H9 (cell line): Measurements from ENCODE around the gene SLBP. TPM values are rescaled to one million over a fixed set of nuclear protein-coding genes. Genes with fewer than 3 reads are reported as not detected.

Experiments
- DNase-seq: peaks from one replicate; pipeline ENCODE4 v3.0.0-alpha.2; 2017
- H2AFZ ChIP-seq: one replicate; pipeline ENCODE4 v1.6.1; 2013; ENCODE audit warnings: mild to moderate bottlenecking, low read length, control low read depth, moderate library complexity
- H2AK5ac ChIP-seq: 2 replicates; pipeline ENCODE4 v1.6.1; 2013; ENCODE audit warnings: low read length, control low read depth, mixed read lengths; ENCODE audit not compliant: insufficient read length
- H2BK120ac ChIP-seq: one replicate; pipeline ENCODE4 v1.6.1; 2013; ENCODE audit warnings: low read depth, mild to moderate bottlenecking, low read length, control low read depth, inconsistent platforms; ENCODE audit not compliant: poor library complexity, severe bottlenecking
- H2BK12ac ChIP-seq: 2 replicates; pipeline ENCODE4 v1.6.1; 2013; ENCODE audit warnings: low read length, control low read depth, mixed read lengths, low read depth; ENCODE audit not compliant: insufficient read length
- H2BK15ac ChIP-seq: 2 replicates; pipeline ENCODE4 v1.6.1; 2013; ENCODE audit warnings: low read depth, low read length, control low read depth
- H2BK20ac ChIP-seq: one replicate; pipeline ENCODE4 v1.6.1; 2013; ENCODE audit warnings: low read depth, mild to moderate bottlenecking, low read length, control low read depth, inconsistent platforms; ENCODE audit not compliant: poor library complexity, severe bottlenecking
- H2BK5ac ChIP-seq: 2 replicates; pipeline ENCODE4 v1.6.1; 2013; ENCODE audit warnings: low read length, control low read depth, mixed read lengths; ENCODE audit not compliant: insufficient read length
- H3K14ac ChIP-seq: 2 replicates; pipeline ENCODE4 v1.6.1; 2013; ENCODE audit warnings: low read length, control low read depth; ENCODE audit not compliant: insufficient read depth
- H3K18ac ChIP-seq: 2 replicates; pipeline ENCODE4 v1.6.1; 2013; ENCODE audit warnings: low read depth, mild to moderate bottlenecking, mixed read lengths, low read length, control low read depth; ENCODE audit not compliant: insufficient read length
- H3K23ac ChIP-seq: 2 replicates; pipeline ENCODE4 v1.6.1; 2013; ENCODE audit warnings: low read length, control low read depth, mixed read lengths, low read depth; ENCODE audit not compliant: insufficient read length
- H3K23me2 ChIP-seq: 2 replicates; pipeline ENCODE4 v1.6.1; 2013; ENCODE audit warnings: low read depth, mild to moderate bottlenecking, mixed read lengths, low read length, control low read depth; ENCODE audit not compliant: insufficient read length, poor library complexity, severe bottlenecking
- H3K27ac ChIP-seq: 2 replicates; pipeline ENCODE4 v1.5.1; 2013; ENCODE audit warnings: low read length, control low read depth, mixed read lengths, low read depth; ENCODE audit not compliant: insufficient read length
- H3K27me3 ChIP-seq: 2 replicates; pipeline ENCODE4 v1.6.1; 2013; ENCODE audit warnings: low read length, control low read depth, inconsistent platforms; ENCODE audit not compliant: insufficient read depth
- H3K4ac ChIP-seq: 2 replicates; pipeline ENCODE4 v1.6.1; 2013; ENCODE audit warnings: low read depth, mild to moderate bottlenecking, control low read depth, inconsistent platforms, low read length, moderate library complexity
- H3K4me1 ChIP-seq: 2 replicates; pipeline ENCODE4 v1.6.1; 2013; ENCODE audit warnings: low read length, control low read depth, inconsistent platforms; ENCODE audit not compliant: insufficient read depth
- H3K4me2 ChIP-seq: 2 replicates; pipeline ENCODE4 v1.6.1; 2013; ENCODE audit warnings: low read length, control low read depth, mixed read lengths; ENCODE audit not compliant: insufficient read length, insufficient read depth
- H3K56ac ChIP-seq: 2 replicates; pipeline ENCODE4 v1.6.1; 2013; ENCODE audit warnings: low read depth, mild to moderate bottlenecking, mixed read lengths, low read length, control low read depth; ENCODE audit not compliant: insufficient read length
- H3K79me1 ChIP-seq: 2 replicates; pipeline ENCODE4 v1.6.1; 2013; ENCODE audit warnings: low read depth, mild to moderate bottlenecking, moderate library complexity, low read length, control low read depth, inconsistent platforms; ENCODE audit not compliant: insufficient read depth, poor library complexity, severe bottlenecking
- H3K79me2 ChIP-seq: 2 replicates; pipeline ENCODE4 v1.6.1; 2013; ENCODE audit warnings: low read length, control low read depth, inconsistent platforms; ENCODE audit not compliant: insufficient read depth
- H3K9ac ChIP-seq: 2 replicates; pipeline ENCODE4 v1.6.1; 2013; ENCODE audit warnings: low read length, control low read depth, mixed read lengths; ENCODE audit not compliant: insufficient read length; ENCODE audit errors: extremely low read depth
- H3K9me3 ChIP-seq: one replicate; pipeline ENCODE4 v1.6.1; 2013; ENCODE audit warnings: low read depth, low read length, inconsistent platforms; ENCODE audit not compliant: control insufficient read depth
- H3T11ph ChIP-seq: one replicate; pipeline ENCODE4 v1.6.1; 2013; ENCODE audit warnings: mild to moderate bottlenecking, low read length, control low read depth, inconsistent platforms
- H4K20me1 ChIP-seq: one replicate; pipeline ENCODE4 v1.6.1; 2013; ENCODE audit not compliant: control insufficient read depth, insufficient read length, insufficient read depth
- H4K5ac ChIP-seq: 2 replicates; pipeline ENCODE4 v1.6.1; 2013; ENCODE audit warnings: low read depth, mild to moderate bottlenecking, mixed read lengths, low read length, control low read depth; ENCODE audit not compliant: insufficient read length
- H4K8ac ChIP-seq: replicated peaks from 2 replicates; pipeline ENCODE4 v1.6.1; 2013; ENCODE audit warnings: low read length, control low read depth, mixed read lengths, low read depth; ENCODE audit not compliant: insufficient read length
- H4K91ac ChIP-seq: 2 replicates; pipeline ENCODE4 v1.6.1; 2013; ENCODE audit warnings: low read depth, mild to moderate bottlenecking, moderate library complexity, mixed read lengths, low read length, control low read depth; ENCODE audit not compliant: insufficient read length
- H3K27ac Mint-ChIP-seq, 3 experiments: 2 replicates in 2 of 3; 3 replicates in 1 of 3; pipeline ENCODE4 v1.8.0; 2020 to 2021; ENCODE audit warnings: mixed read lengths in 3 of 3, mild to moderate bottlenecking in 1 of 3, moderate library complexity in 1 of 3
- H3K27me3 Mint-ChIP-seq: 2 replicates; pipeline ENCODE4 v1.8.0; 2021; ENCODE audit warnings: low read depth, mild to moderate bottlenecking, moderate library complexity, mixed read lengths
- H3K36me3 Mint-ChIP-seq, 3 experiments: 2 replicates in 2 of 3; 3 replicates in 1 of 3; pipeline ENCODE4 v1.8.0; 2020 to 2021; ENCODE audit warnings: low read depth in 3 of 3, mixed read lengths in 3 of 3; ENCODE audit not compliant: insufficient read depth in 1 of 3
- H3K4me1 Mint-ChIP-seq, 2 experiments: 2 replicates each; pipeline ENCODE4 v1.8.0; 2020; ENCODE audit warnings: mixed read lengths in 2 of 2
- H3K4me3 Mint-ChIP-seq, 2 experiments: 2 replicates in 1 of 2; 3 replicates in 1 of 2; pipeline ENCODE4 v1.8.0; 2020 to 2021; ENCODE audit warnings: mild to moderate bottlenecking in 2 of 2, mixed read lengths in 2 of 2, moderate library complexity in 1 of 2
- H3K9me3 Mint-ChIP-seq, 2 experiments: 2 replicates in 1 of 2; 3 replicates in 1 of 2; pipeline ENCODE4 v1.8.0; 2020; ENCODE audit warnings: mild to moderate bottlenecking in 2 of 2, mixed read lengths in 2 of 2, moderate library complexity in 1 of 2
- WGBS: extraction: QIAGEN DNeasy Blood & Tissue Kit; methylation state at CpG from one replicate; pipeline ENCODE4 v1.1.7; 2013; ENCODE audit warnings: missing lambda C conversion rate, low lambda C conversion rate, mixed read lengths; ENCODE audit not compliant: insufficient read length; ENCODE audit errors: extremely low coverage; 5-methylcytosine and 5-hydroxymethylcytosine counted together
- total RNA-seq: library from RNA; stranded (reverse); gene quantifications from 2 replicates; pipeline ENCODE4 v1.2.1, GENCODE V29; 2021
- TF ChIP-seq, protein P1 (sequence below): fragments of 200-600 bp; sonication (generic); conservative IDR thresholded peaks from 3 replicates; pipeline ENCODE4 v1.8.0; 2021; ENCODE audit warnings: antibody characterized with exemption, mild to moderate bottlenecking

SLBP gene
- total RNA-seq, 1 experiment from 2014 or later: 62.7 TPM

DNA sequence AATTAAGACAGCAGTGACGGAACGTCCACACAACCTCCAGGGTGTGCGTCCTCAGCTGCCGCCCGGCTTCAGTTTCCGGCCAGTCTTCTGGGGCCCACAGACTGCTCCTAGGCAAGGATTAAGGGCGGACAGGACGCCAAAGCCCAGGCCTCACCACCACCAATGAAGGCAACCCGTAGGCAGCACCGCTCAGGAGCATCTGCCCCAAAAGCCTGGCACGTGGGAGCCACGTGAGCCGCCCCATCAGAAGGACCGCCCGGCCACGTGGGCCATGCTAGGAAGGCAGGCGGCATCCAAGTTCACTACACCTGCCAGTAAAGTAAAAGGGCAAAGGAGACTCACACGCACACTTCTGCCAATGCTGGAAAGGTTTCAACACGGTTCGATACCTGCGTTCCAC, 42.3 kb downstream of the SLBP start:
- WGBS: no CpG with 5 or more reads among the region's 21 CpGs

More for the DNA sequence above, 42.3 kb downstream of the SLBP start:
- H3K14ac ChIP-seq: no peak overlapping the region; the same call in 1 of the 2 replicates
- TF ChIP-seq, protein P1, sequence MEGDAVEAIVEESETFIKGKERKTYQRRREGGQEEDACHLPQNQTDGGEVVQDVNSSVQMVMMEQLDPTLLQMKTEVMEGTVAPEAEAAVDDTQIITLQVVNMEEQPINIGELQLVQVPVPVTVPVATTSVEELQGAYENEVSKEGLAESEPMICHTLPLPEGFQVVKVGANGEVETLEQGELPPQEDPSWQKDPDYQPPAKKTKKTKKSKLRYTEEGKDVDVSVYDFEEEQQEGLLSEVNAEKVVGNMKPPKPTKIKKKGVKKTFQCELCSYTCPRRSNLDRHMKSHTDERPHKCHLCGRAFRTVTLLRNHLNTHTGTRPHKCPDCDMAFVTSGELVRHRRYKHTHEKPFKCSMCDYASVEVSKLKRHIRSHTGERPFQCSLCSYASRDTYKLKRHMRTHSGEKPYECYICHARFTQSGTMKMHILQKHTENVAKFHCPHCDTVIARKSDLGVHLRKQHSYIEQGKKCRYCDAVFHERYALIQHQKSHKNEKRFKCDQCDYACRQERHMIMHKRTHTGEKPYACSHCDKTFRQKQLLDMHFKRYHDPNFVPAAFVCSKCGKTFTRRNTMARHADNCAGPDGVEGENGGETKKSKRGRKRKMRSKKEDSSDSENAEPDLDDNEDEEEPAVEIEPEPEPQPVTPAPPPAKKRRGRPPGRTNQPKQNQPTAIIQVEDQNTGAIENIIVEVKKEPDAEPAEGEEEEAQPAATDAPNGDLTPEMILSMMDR: no peak
- H3K18ac ChIP-seq: no peak overlapping the region
- no peak overlapping the region for H3K56ac ChIP-seq
- DNase-seq: no peak
- no peak overlapping the region for H2BK12ac ChIP-seq
- no peak overlapping the region for H3K4me3 Mint-ChIP-seq
- no peak overlapping the region for H2AK5ac ChIP-seq
- no peaks in the 10 kb centered on the region for H3K23me2 ChIP-seq
- H3T11ph ChIP-seq: no peak overlapping the region
- H3K27ac Mint-ChIP-seq: no peak overlapping the region; a peak in 1 of 7 replicates
- peaks cover 7 to 13% of the 10 kb centered on the region in 2 experiments for H3K4me1 Mint-ChIP-seq
- no peak overlapping the region for H3K4ac ChIP-seq
- no peak overlapping the region for H4K8ac ChIP-seq
- H2AFZ ChIP-seq: no peak overlapping the region
- no peaks in the 10 kb centered on the region for H3K79me1 ChIP-seq
- H4K91ac ChIP-seq: no peak overlapping the region
- no peaks in the 10 kb centered on the region for H3K9me3 ChIP-seq
- no peak overlapping the region for H4K5ac ChIP-seq
- H2BK120ac ChIP-seq: no peak overlapping the region
- H3K27me3 ChIP-seq: no peaks in the 10 kb centered on the region
- H2BK5ac ChIP-seq: no peak overlapping the region
- H3K4me2 ChIP-seq: no peak overlapping the region
- H3K27ac ChIP-seq: no peak overlapping the region
- H3K9ac ChIP-seq: no peak overlapping the region
- H3K36me3 Mint-ChIP-seq: 0 out of 7 replicates have a peak, but pooled peaks cover 0 to 2% (median 0%) of the 10 kb centered on the region in 3 experiments
- H3K79me2 ChIP-seq: no peaks in the 10 kb centered on the region
- no peaks in the 10 kb centered on the region for H3K4me1 ChIP-seq
- no peak overlapping the region for H2BK20ac ChIP-seq
- H3K9me3 Mint-ChIP-seq: no peaks in the 10 kb centered on the region
- no peak overlapping the region for H3K23ac ChIP-seq
- peaks cover 2% of the 10 kb centered on the region for H3K27me3 Mint-ChIP-seq
- no peaks in the 10 kb centered on the region for H4K20me1 ChIP-seq
- no peak overlapping the region for H2BK15ac ChIP-seq
